Measurements from ENCODE around the gene CRYGC.

Gene CRYGC

GRCh38 chr2:208097313-208097712 lies 32.3 kb downstream of the CRYGC start:
- no peak for TF ChIP-seq CTCF (IDR thresholded peaks at IDR 0.05; ENCODE audit: insufficient read depth, low read length, poor library complexity, severe bottlenecking)
- no peaks in the 10 kb centered on the region for H3K36me3 ChIP-seq (ENCODE audit: control insufficient read depth, insufficient read depth, low read length)
- no peak overlapping the region for H3K4me3 ChIP-seq (replicated peaks; ENCODE audit: low read depth, low read length)
- no peak for DNase-seq (ENCODE audit: extremely low read depth, insufficient read length)
- H3K27me3 ChIP-seq (replicated peaks; ENCODE audit: control insufficient read depth, insufficient read depth, low read length) = no peaks in the 10 kb centered on the region; the same call in 1 of the 2 replicates

GRCh38 chr2:208096080-208096479 lies 33.5 kb downstream of the CRYGC start:
- DNase-seq (ENCODE audit: extremely low read depth, insufficient read length) = no peak
- no peaks in the 10 kb centered on the region for H3K36me3 ChIP-seq (ENCODE audit: control insufficient read depth, insufficient read depth, low read length)
- no peak for TF ChIP-seq CTCF (IDR thresholded peaks at IDR 0.05; ENCODE audit: insufficient read depth, low read length, poor library complexity, severe bottlenecking)
- no peaks in the 10 kb centered on the region; the same call in 1 of the 2 replicates for H3K27me3 ChIP-seq (replicated peaks; ENCODE audit: control insufficient read depth, insufficient read depth, low read length)
- no peak overlapping the region for H3K4me3 ChIP-seq (replicated peaks; ENCODE audit: low read depth, low read length)

GRCh38 chr2:208093128-208093527 lies 36.5 kb downstream of the CRYGC start:
- H3K36me3 ChIP-seq (ENCODE audit: control insufficient read depth, insufficient read depth, low read length) = no peaks in the 10 kb centered on the region
- no peak overlapping the region for H3K4me3 ChIP-seq (replicated peaks; ENCODE audit: low read depth, low read length)
- no peak for TF ChIP-seq CTCF (IDR thresholded peaks at IDR 0.05; ENCODE audit: insufficient read depth, low read length, poor library complexity, severe bottlenecking)
- H3K27me3 ChIP-seq (replicated peaks; ENCODE audit: control insufficient read depth, insufficient read depth, low read length) = no peaks in the 10 kb centered on the region; the same call in 1 of the 2 replicates
- no peak for DNase-seq (ENCODE audit: extremely low read depth, insufficient read length)

- DNase-seq (ENCODE audit: extremely low read depth, insufficient read length) = no peak
- H3K4me3 ChIP-seq (replicated peaks; ENCODE audit: low read depth, low read length) = no peak overlapping the region
- no peaks in the 10 kb centered on the region for H3K27me3 ChIP-seq (replicated peaks; ENCODE audit: control insufficient read depth, insufficient read depth, low read length)
- H3K36me3 ChIP-seq (ENCODE audit: control insufficient read depth, insufficient read depth, low read length) = no peaks in the 10 kb centered on the region
- TF ChIP-seq CTCF (IDR thresholded peaks at IDR 0.05; ENCODE audit: insufficient read depth, low read length, poor library complexity, severe bottlenecking) = no peak
These were observed 37.4 kb downstream of the CRYGC start for GRCh38 chr2:208092093-208092832.

- TF ChIP-seq CTCF (IDR thresholded peaks at IDR 0.05; ENCODE audit: insufficient read depth, low read length, poor library complexity, severe bottlenecking) = no peak
- Histone ChIP-seq H3K27me3 (replicated peaks; ENCODE audit: control insufficient read depth, insufficient read depth, low read length) (no peaks in the 10 kb centered on the region), H3K36me3 (ENCODE audit: control insufficient read depth, insufficient read depth, low read length) (no peaks in the 10 kb centered on the region), H3K4me3 (replicated peaks; ENCODE audit: low read depth, low read length) (no peak overlapping the region)
- DNase-seq (ENCODE audit: extremely low read depth, insufficient read length) = no peak
These were observed 39.2 kb downstream of the CRYGC start for GRCh38 chr2:208090420-208090819.

All from GM06990 (cell line).